ENCODE results near the gene IVNS1ABP. TPM values are rescaled to one million over a fixed set of nuclear protein-coding genes. Genes with fewer than 3 reads are reported as not detected.

Gene IVNS1ABP
- total and polyA plus RNA-seq, 9 of the 15 experiments (the other 6 are each of a cell fraction or from before 2014, with no cell fraction given), result 30.6 to 126 (median 77.7) TPM

- TF ChIP-seq ATF2 (CRISPR knock-in tag; IDR thresholded peaks at IDR 0.05), result no peak
- 0 out of 2 replicates have a peak, but pooled peaks have one; percentile 51 for TF ChIP-seq CREB5 (CRISPR knock-in tag; IDR thresholded peaks at IDR 0.05)
- TF ChIP-seq NCOA2 (IDR thresholded peaks at IDR 0.05; ENCODE audit: partially characterized antibody in 2 of 2), result peak in 1 of 2 experiments; percentile 53
- no peak for TF ChIP-seq HES1 (IDR thresholded peaks at IDR 0.05; ENCODE audit: low read depth)
- TF ChIP-seq NFIX (CRISPR knock-in tag; IDR thresholded peaks at IDR 0.05; ENCODE audit: low read depth), result peak; percentile 93
- peak; percentile 7; the same call in 1 of the 2 replicates for TF ChIP-seq ILF3 (IDR thresholded peaks at IDR 0.05; ENCODE audit: borderline replicate concordance)
These were observed 32.9 kb downstream of the IVNS1ABP start (continued) for GRCh38 chr1:185284116-185284515.

- 37% methylated on average over 3 of the region's 3 CpGs for WGBS (ENCODE audit: insufficient coverage, low coverage, missing lambda C conversion rate)
- intact Hi-C loops (cut with micrococcal nuclease), result no loop called here
- Histone ChIP-seq H3K9ac (ENCODE audit: insufficient read depth in 1 of 2, low read depth in 2 of 2, low read length in 2 of 2) (no peak overlapping the region), H3K36me3 (ENCODE audit: control insufficient read depth, insufficient read depth, low read length) (peaks cover 8% of the 10 kb centered on the region), H3K27ac (ENCODE audit: extremely low read depth, low read depth, low read length) (no peak overlapping the region), H3K4me3 (no peak overlapping the region), H4K20me1 (replicated peaks; ENCODE audit: control insufficient read depth, insufficient read depth, low read length) (no peaks in the 10 kb centered on the region), H3K4me2 (ENCODE audit: insufficient read depth, low read length) (no peak overlapping the region), H2AFZ (ENCODE audit: low read depth, low read length) (no peak overlapping the region), H3K79me2 (ENCODE audit: control insufficient read depth, insufficient read depth, low read length) (no peaks in the 10 kb centered on the region), H3K9me3 (replicated peaks; ENCODE audit: control insufficient read depth, insufficient read depth, low read depth, low read length) (peaks cover 20% of the 10 kb centered on the region), H3K4me1 (replicated peaks in 1 of 2; ENCODE audit: control insufficient read depth in 2 of 2, insufficient read depth in 2 of 2, low read length in 2 of 2) (peaks cover 4 to 27% of the 10 kb centered on the region in 2 experiments; a peak in 3 of 5 replicates), H3K9me1 (ENCODE audit: control insufficient read depth, insufficient read depth, low read length) (no peaks in the 10 kb centered on the region), H3K27me3 (ENCODE audit: control insufficient read depth in 2 of 2, insufficient read depth in 2 of 2, low read length in 2 of 2) (no peaks in the 10 kb centered on the region)
- FAIRE-seq (no peak), DNase-seq (ENCODE audit: extremely low read depth in 1 of 4, low spot score in 3 of 4) (no peak), ATAC-seq (no peak)
- CTCF ChIA-PET (ENCODE audit: low intra/inter-chr PET ratio), result no interaction called here
- in situ Hi-C loops (cut with MboI), result no loop called here
- no TSS peak for BruUV-seq (replicated peaks)
- POLR2A ChIA-PET, result interaction anchor here (1.0 kb wide), 1 partner anchor 35 kb away, joined by 3 read pairs; no protein-coding TSS in a partner anchor
- TF ChIP-seq ETS1 (conservative IDR thresholded peaks at IDR 0.05; ENCODE audit: control insufficient read depth, low read depth, low read length), result no peak
- TF ChIP-seq ZNF75A (CRISPR knock-in tag; IDR thresholded peaks at IDR 0.05), result no peak
- no peak for TF ChIP-seq ZNF398 (CRISPR knock-in tag; IDR thresholded peaks at IDR 0.05)
- no peak for TF ChIP-seq KAT8 (IDR thresholded peaks at IDR 0.05; ENCODE audit: low read depth)
- no peak for TF ChIP-seq MED1 (CRISPR knock-in tag; IDR thresholded peaks at IDR 0.05; ENCODE audit: borderline replicate concordance)
- TF ChIP-seq ZNF644 (tag; IDR thresholded peaks at IDR 0.05; ENCODE audit: low read depth), result no peak
- no peak for TF ChIP-seq POLR2B (IDR thresholded peaks at IDR 0.05; ENCODE audit: low read depth, partially characterized antibody)
These were observed 35.8 kb downstream of the IVNS1ABP start for GRCh38 chr1:185281245-185281644.
